OCI-LY1 (cell line): Measurements from ENCODE around the gene ENTPD7.

ENCODE experiments used
- CTCF ChIP-seq: fragments of 200-600 bp; sonication (generic), shearing (Covaris generic); IDR thresholded peaks from 2 replicates; pipeline ENCODE4 v1.5.1; 2017; ENCODE audit warnings: mild to moderate bottlenecking, antibody characterized with exemption, low read length, moderate library complexity, mixed read lengths
- EZH2 ChIP-seq: fragments of 200-600 bp; sonication (generic), shearing (Covaris generic); IDR thresholded peaks from 2 replicates; pipeline ENCODE4 v1.8.0; 2017; ENCODE audit warnings: borderline replicate concordance, mixed run types, mild to moderate bottlenecking, antibody characterized with exemption, low read length, moderate library complexity, mixed read lengths

- TF ChIP-seq EZH2 = no peak
- no peak for TF ChIP-seq CTCF
Measured at GRCh38 chr10:99709480-99710229, 50.3 kb downstream of the ENTPD7 start.
